A673 (cell line): ENCODE data around the gene CD74. TPM values are rescaled to one million over a fixed set of nuclear protein-coding genes. Genes with fewer than 3 reads are reported as not detected.

ENCODE experiments used
- BruUV-seq: library from RNA; stranded (reverse); fragments of 400-500 nt; replicated peaks from 2 replicates; lab custom pipeline; 2021; lab: Mats Ljungman, UMichigan
- CTCF ChIA-PET: fragments of 300-600 bp; sonication (Branson Sonifier 250); formaldehyde crosslinking; loops from one replicate; lab custom pipeline; 2022; ENCODE audit warnings: antibody characterized with exemption; lab: Charles Lee
- POLR2A ChIA-PET: fragments of 300-600 bp; sonication (Branson Sonifier 250); formaldehyde crosslinking; loops from one replicate; lab custom pipeline; 2022; ENCODE audit warnings: antibody characterized with exemption; ENCODE audit not compliant: low non-redundant PET; lab: Charles Lee
- DNase-seq: peaks from one replicate; pipeline ENCODE4 v3.0.0-alpha.2; 2015; ENCODE audit warnings: low spot score
- H3K27ac ChIP-seq: fragments of 200-600 bp; sonication (generic); 2 replicates; pipeline ENCODE4 v1.5.1; 2016; ENCODE audit warnings: mixed run types, low read depth, mild to moderate bottlenecking, mixed read lengths, antibody characterized with exemption, low read length; ENCODE audit not compliant: poor library complexity, severe bottlenecking
- H3K27me3 ChIP-seq: fragments of 200-600 bp; sonication (generic); replicated peaks from 2 replicates; pipeline ENCODE4 v1.6.1; 2017; ENCODE audit warnings: mixed run types, low read depth, mild to moderate bottlenecking, mixed read lengths, antibody characterized with exemption, low read length; ENCODE audit not compliant: insufficient read depth, poor library complexity
- H3K36me3 ChIP-seq: fragments of 200-600 bp; sonication (generic); 2 replicates; pipeline ENCODE4 v1.6.1; 2016; ENCODE audit warnings: mixed run types, mild to moderate bottlenecking, mixed read lengths, antibody characterized with exemption, low read length; ENCODE audit not compliant: insufficient read depth, poor library complexity, severe bottlenecking
- H3K4me1 ChIP-seq: fragments of 200-600 bp; sonication (generic); 2 replicates; pipeline ENCODE4 v1.6.1; 2017; ENCODE audit warnings: mixed run types, mild to moderate bottlenecking, mixed read lengths, antibody characterized with exemption, low read length; ENCODE audit not compliant: insufficient read depth, poor library complexity, severe bottlenecking
- H3K4me3 ChIP-seq: fragments of 200-600 bp; sonication (generic); 2 replicates; pipeline ENCODE4 v1.5.1; 2016; ENCODE audit warnings: low read depth, mixed run types, mild to moderate bottlenecking, mixed read lengths, low read length; ENCODE audit not compliant: poor library complexity, severe bottlenecking
- H3K9me3 ChIP-seq: fragments of 200-600 bp; sonication (generic); 2 replicates; pipeline ENCODE4 v1.6.1; 2016; ENCODE audit warnings: mixed run types, low read depth, mild to moderate bottlenecking, mixed read lengths, antibody characterized with exemption, low read length; ENCODE audit not compliant: poor library complexity, severe bottlenecking
- EZH2 ChIP-seq: fragments of 200-600 bp; sonication (generic); IDR thresholded peaks from 2 replicates; pipeline ENCODE4 v1.6.1; 2017; ENCODE audit warnings: borderline replicate concordance, low read depth, mild to moderate bottlenecking, mixed read lengths, antibody characterized with exemption, low read length; ENCODE audit not compliant: poor library complexity, severe bottlenecking
- intact Hi-C: fragments of 100-400 bp; cut with micrococcal nuclease; formaldehyde crosslinking; loops from one replicate; pipeline ENCODE4 v1.10.0; 2022; ENCODE audit not compliant: unreplicated experiment
- total RNA-seq: library from RNA; stranded (reverse); gene quantifications from 2 replicates; pipeline ENCODE4 v1.2.3, GENCODE V29; 2021
- TF ChIP-seq, protein P1 (sequence below): fragments of 300-800, 200-600 bp; sonication (generic); conservative IDR thresholded peaks from 2 replicates; pipeline ENCODE4 v1.5.1; 2017; ENCODE audit warnings: low read depth, mild to moderate bottlenecking, antibody characterized with exemption, low read length, moderate library complexity, mixed read lengths

The CD74 gene
- total RNA-seq, 1 experiment from 2014 or later: not detected

DNA sequence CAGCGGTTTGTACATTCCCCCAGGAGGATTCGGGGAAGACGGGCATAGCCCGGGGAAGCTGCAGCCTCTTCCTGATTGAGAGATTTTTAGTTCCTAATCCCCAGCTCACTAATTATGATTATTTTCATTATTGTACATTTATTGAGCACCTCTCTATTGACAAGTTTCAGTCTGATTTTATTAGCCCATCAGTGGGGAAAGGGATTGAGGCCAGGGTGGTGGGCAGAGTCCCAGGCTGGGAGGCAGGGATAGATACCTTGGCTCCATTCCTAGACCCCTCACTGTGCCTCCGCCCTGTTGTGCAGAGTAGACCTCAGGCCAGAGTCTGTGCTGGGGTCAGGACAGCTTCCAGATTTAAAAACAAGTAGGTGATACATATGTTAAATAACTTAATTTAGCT, 28.0 kb downstream of the CD74 start:
- POLR2A ChIA-PET: no interaction called here
- H3K27me3 ChIP-seq: no peaks in the 10 kb centered on the region
- TF ChIP-seq, protein P1, sequence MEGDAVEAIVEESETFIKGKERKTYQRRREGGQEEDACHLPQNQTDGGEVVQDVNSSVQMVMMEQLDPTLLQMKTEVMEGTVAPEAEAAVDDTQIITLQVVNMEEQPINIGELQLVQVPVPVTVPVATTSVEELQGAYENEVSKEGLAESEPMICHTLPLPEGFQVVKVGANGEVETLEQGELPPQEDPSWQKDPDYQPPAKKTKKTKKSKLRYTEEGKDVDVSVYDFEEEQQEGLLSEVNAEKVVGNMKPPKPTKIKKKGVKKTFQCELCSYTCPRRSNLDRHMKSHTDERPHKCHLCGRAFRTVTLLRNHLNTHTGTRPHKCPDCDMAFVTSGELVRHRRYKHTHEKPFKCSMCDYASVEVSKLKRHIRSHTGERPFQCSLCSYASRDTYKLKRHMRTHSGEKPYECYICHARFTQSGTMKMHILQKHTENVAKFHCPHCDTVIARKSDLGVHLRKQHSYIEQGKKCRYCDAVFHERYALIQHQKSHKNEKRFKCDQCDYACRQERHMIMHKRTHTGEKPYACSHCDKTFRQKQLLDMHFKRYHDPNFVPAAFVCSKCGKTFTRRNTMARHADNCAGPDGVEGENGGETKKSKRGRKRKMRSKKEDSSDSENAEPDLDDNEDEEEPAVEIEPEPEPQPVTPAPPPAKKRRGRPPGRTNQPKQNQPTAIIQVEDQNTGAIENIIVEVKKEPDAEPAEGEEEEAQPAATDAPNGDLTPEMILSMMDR: no peak
- no peak for TF ChIP-seq EZH2
- no peak overlapping the region for H3K4me3 ChIP-seq
- intact Hi-C loops: no loop called here
- BruUV-seq: no TSS peak
- H3K27ac ChIP-seq: no peak overlapping the region
- H3K4me1 ChIP-seq: no peaks in the 10 kb centered on the region
- CTCF ChIA-PET: no interaction called here
- no peaks in the 10 kb centered on the region for H3K9me3 ChIP-seq
- no peak for DNase-seq
- peaks cover 91% of the 10 kb centered on the region for H3K36me3 ChIP-seq

DNA sequence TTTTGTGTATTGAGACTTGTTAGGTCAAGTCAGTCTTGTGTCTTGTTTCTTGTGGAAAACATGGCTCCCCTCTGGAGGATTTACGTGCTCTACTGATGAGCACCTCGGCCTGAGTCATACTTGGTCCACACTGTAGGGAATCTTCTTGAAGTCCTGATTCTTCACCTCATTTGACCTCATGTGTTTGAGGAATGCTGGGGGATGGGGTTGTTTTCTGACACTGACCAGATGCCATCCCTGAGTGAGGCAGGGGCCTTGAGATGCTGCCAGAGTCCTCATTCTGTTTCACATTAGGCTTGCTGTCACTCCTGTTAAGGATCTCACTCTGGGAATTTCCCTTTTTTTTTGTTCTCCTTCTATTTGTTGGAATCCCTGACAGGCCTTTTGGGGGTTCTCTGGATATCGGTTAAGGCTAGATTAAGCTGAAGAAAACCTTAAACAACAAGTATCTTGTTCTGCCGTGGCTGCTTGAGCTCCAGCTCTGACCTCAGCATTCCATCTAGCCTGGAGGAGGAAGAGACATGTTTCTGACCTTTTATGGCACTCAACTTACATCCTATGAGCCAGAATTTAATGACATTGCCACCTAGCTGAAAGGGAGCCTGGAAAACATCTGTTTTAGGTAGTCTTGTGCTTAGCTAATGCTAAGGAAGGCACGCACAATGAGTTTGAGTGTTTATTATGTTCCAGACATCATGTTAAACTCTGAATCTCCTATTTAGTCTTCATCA, 34.6 kb downstream of the CD74 start:
- H3K4me1 ChIP-seq: no peaks in the 10 kb centered on the region
- no peak overlapping the region for H3K27ac ChIP-seq
- POLR2A ChIA-PET: no interaction called here
- no peaks in the 10 kb centered on the region for H3K9me3 ChIP-seq
- no peak for DNase-seq
- TF ChIP-seq, protein P1: no peak
- TF ChIP-seq EZH2: no peak
- CTCF ChIA-PET: no interaction called here
- no TSS peak for BruUV-seq
- peaks cover 94% of the 10 kb centered on the region for H3K36me3 ChIP-seq
- H3K4me3 ChIP-seq: no peak overlapping the region
- no peaks in the 10 kb centered on the region for H3K27me3 ChIP-seq
- intact Hi-C loops: no loop called here

DNA sequence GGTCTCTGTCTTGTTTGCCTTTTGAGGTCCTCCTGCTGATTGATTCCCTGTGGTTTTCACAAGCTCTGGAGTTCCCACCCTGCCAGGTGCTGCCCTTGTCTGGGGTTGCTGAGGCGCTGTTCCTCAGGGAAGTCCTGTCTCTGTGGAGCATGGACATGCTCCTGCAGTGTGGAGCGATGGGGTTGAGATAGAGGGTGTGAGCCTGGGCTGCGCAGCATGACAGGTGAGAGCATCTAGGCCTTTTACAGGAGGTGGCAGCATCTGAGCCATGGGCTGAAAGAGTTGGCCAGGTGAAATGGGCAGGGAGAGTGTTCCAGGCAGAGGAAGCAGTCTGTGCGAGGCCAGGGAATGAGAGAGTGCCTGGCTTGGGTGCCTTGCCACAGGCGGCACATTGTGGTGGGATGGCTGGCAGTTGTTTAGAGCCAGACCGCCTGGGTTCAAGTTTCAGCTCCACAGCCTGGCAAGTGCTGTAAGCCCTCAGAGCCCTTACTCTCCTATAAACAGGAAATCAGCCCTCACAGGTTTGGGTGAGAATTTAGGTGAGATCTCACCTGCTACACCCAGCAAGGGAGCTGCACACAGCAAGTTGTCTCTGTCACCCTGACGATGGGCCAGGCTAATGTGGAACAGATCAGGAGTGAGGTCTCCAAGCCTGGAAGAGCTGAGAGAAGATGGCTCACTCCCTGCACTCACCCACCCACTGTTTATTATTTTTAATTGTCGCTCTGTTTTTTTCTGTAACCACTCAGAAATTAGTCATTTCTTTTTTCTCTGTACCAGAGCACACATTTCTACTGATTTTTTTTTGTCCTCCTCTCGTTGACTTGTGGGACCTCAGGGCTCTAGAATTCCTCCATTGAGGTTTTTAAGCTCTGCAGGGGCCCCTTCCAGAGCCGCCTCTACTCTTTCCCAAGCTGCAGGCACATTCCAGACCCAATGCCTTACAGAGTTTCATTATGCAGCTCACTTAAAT, 35.6 kb downstream of the CD74 start:
- Histone ChIP-seq H3K9me3 (no peaks in the 10 kb centered on the region), H3K4me3 (no peak overlapping the region), H3K36me3 (peaks cover 94% of the 10 kb centered on the region), H3K27me3 (no peaks in the 10 kb centered on the region), H3K4me1 (no peaks in the 10 kb centered on the region), H3K27ac (no peak overlapping the region)
- no peak for TF ChIP-seq EZH2
- TF ChIP-seq, protein P1: no peak
- no peak for DNase-seq
- CTCF ChIA-PET: no interaction called here
- BruUV-seq: no TSS peak
- intact Hi-C loops: no loop called here
- POLR2A ChIA-PET: no interaction called here
